GM12878 (cell line): Measurements from ENCODE around the gene LTBP3. TPM values are rescaled to one million over a fixed set of nuclear protein-coding genes. Genes with fewer than 3 reads are reported as not detected.
A peak's percentile ranks its signal among the peaks of the same experiment; 100 is the strongest.

Source experiments
- ATAC-seq: fragments of 200-7000 bp; cut with Tn5 transposase; 3 replicates; pipeline ENCODE4 v1.9.1; 2020; ENCODE audit warnings: mild to moderate bottlenecking, moderate library complexity
- BruUV-seq: library from RNA; stranded (reverse); fragments of 400-500 nt; replicated peaks from 2 replicates; lab custom pipeline; 2021; lab: Mats Ljungman, UMichigan
- CTCF ChIA-PET: fragments of 300-600 bp; sonication (Branson Sonifier 250); formaldehyde crosslinking; extraction: SDS; loops from one replicate; lab custom pipeline; 2021; ENCODE audit warnings: inconsistent platforms; lab: Yijun Ruan, JAX
- POLR2A ChIA-PET: fragments of 350-600 bp; formaldehyde crosslinking; extraction: SDS; loops from one replicate; lab custom pipeline; 2021; ENCODE audit warnings: inconsistent platforms; lab: Charles Lee
- RAD21 ChIA-PET: fragments of 300-600 bp; sonication (Branson Sonifier 250); formaldehyde crosslinking; loops from one replicate; lab custom pipeline; 2023; ENCODE audit warnings: antibody characterized with exemption; ENCODE audit not compliant: unreplicated experiment; lab: Charles Lee
- SMC1A ChIA-PET: fragments of 300-600 bp; sonication (Branson Sonifier 250); formaldehyde crosslinking; loops from one replicate; lab custom pipeline; 2023; ENCODE audit not compliant: unreplicated experiment, uncharacterized antibody; lab: Charles Lee
- DNase-seq: peaks from one replicate; pipeline ENCODE4 v3.0.0-alpha.2; 2011; ENCODE audit warnings: low read depth, low spot score
- FAIRE-seq: peaks from 3 replicates; lab custom pipeline; 2011; peaks lifted over from hg19 to GRCh38; lab: Jason Lieb, UNC
- H2AFZ ChIP-seq: 2 replicates; pipeline ENCODE4 v1.6.0; 2011; ENCODE audit warnings: low read depth, low read length, control low read depth; ENCODE audit not compliant: control insufficient read depth
- H3K27ac ChIP-seq: 2 replicates; pipeline ENCODE4 v1.5.1; 2011; ENCODE audit warnings: control low read depth; ENCODE audit not compliant: control insufficient read depth, insufficient read depth
- H3K27me3 ChIP-seq, 2 experiments: replicated peaks in 1 of 2; 2 replicates each; pipeline versions ENCODE4 v1.6.0 to v1.6.1; 2011; ENCODE audit warnings: low read length in 1 of 2; ENCODE audit not compliant: control insufficient read depth in 2 of 2, insufficient read depth in 2 of 2
- H3K36me3 ChIP-seq, 2 experiments: 2 replicates each; pipeline ENCODE4 v1.5.1; 2011; ENCODE audit warnings: low read length in 1 of 2; ENCODE audit not compliant: control insufficient read depth in 2 of 2, insufficient read depth in 2 of 2
- H3K4me1 ChIP-seq: 2 replicates; pipeline ENCODE4 v1.6.1; 2011; ENCODE audit warnings: mild to moderate bottlenecking, low read length, moderate library complexity, mixed read lengths; ENCODE audit not compliant: control insufficient read depth, insufficient read depth
- H3K4me2 ChIP-seq: 2 replicates; pipeline ENCODE4 v1.6.0; 2011; ENCODE audit warnings: control low read depth; ENCODE audit not compliant: control insufficient read depth, insufficient read depth
- H3K4me3 ChIP-seq: fragments of 200-600 bp; sonication (generic); 2 replicates; pipeline ENCODE4 v1.5.1; 2016
- H3K79me2 ChIP-seq: 2 replicates; pipeline ENCODE4 v1.6.0; 2011; ENCODE audit warnings: low read length; ENCODE audit not compliant: control insufficient read depth, insufficient read depth
- H3K9ac ChIP-seq: 2 replicates; pipeline ENCODE4 v1.8.0; 2011; ENCODE audit warnings: low read length, control low read depth, mixed read lengths; ENCODE audit not compliant: control insufficient read depth, insufficient read depth
- H3K9me3 ChIP-seq: replicated peaks from 3 replicates; pipeline ENCODE4 v1.5.1; 2011; ENCODE audit warnings: mild to moderate bottlenecking, low read length; ENCODE audit not compliant: control insufficient read depth, insufficient read depth
- H4K20me1 ChIP-seq: 2 replicates; pipeline ENCODE4 v1.6.0; 2011; ENCODE audit not compliant: control insufficient read depth, insufficient read depth
- IRF3 ChIP-seq: fragments of 450-650 bp; IDR thresholded peaks from 2 replicates; pipeline ENCODE4 v1.6.1; 2014; ENCODE audit warnings: mild to moderate bottlenecking
- NFXL1 ChIP-seq: fragments of 450-650 bp; IDR thresholded peaks from 2 replicates; pipeline ENCODE4 v1.6.1; 2017; ENCODE audit warnings: antibody characterized with exemption, mild to moderate bottlenecking, borderline replicate concordance
- RELB ChIP-seq: fragments of 450-650 bp; IDR thresholded peaks from 2 replicates; pipeline ENCODE4 v1.6.1; 2017; ENCODE audit warnings: low read depth, mild to moderate bottlenecking, moderate library complexity
- RFX5 ChIP-seq: IDR thresholded peaks from 2 replicates; pipeline ENCODE4 v1.6.1; 2011; ENCODE audit warnings: low read depth, low read length, improper control_type of control experiment
- ZNF384 ChIP-seq: IDR thresholded peaks from 2 replicates; pipeline ENCODE4 v1.6.1; 2012; ENCODE audit warnings: low read depth, mild to moderate bottlenecking, low read length, improper control_type of control experiment, borderline replicate concordance
- ZNF622 ChIP-seq: fragments of 450-650 bp; IDR thresholded peaks from 2 replicates; pipeline ENCODE4 v1.6.1; 2017; ENCODE audit warnings: mild to moderate bottlenecking, inconsistent platforms
- WGBS: methylation state at CpG from one replicate; pipeline ENCODE4 v1.1.6; 2016; ENCODE audit warnings: low lambda C conversion rate; ENCODE audit not compliant: insufficient replicate concordance, insufficient coverage; ENCODE audit errors: missing lambda C conversion rate; 5-methylcytosine and 5-hydroxymethylcytosine counted together
- in situ Hi-C: fragments of 300-500 bp; cut with MboI; formaldehyde crosslinking; loops from 9 replicates; pipeline ENCODE4 v1.14.3; 2018; ENCODE audit warnings: mixed read lengths
- intact Hi-C: fragments of 100-400 bp; cut with micrococcal nuclease; formaldehyde crosslinking; loops from one replicate; pipeline ENCODE4 v1.14.2; 2022; ENCODE audit not compliant: unreplicated experiment
- polyA plus RNA-seq, 11 experiments: library from polyadenylated mRNA; depleted of rRNA in 4 of 11; unstranded in 6 of 11; stranded (reverse) in 5 of 11; fragments of >200 nt; fragmentation: Nextera tagmentation in 4 of 11; fragmentation: Illumina TruSeq in 1 of 11; extraction: Ambion mirVana in 4 of 11; extraction: Trizol in 1 of 11; gene quantifications; 1 replicate in 1 of 11; 2 replicates in 10 of 11; pipeline versions ENCODE4 v1.2.1 to v1.2.3, GENCODE V29; 2011 to 2016; ENCODE audit warnings: inconsistent platforms in 2 of 11, missing spikeins in 2 of 11, low read depth in 1 of 11
- total RNA-seq, 4 experiments: library from RNA; depleted of rRNA in 3 of 4; stranded (reverse); fragments of >200 nt in 3 of 4; fragmentation: Illumina TruSeq in 1 of 4; extraction: Trizol in 1 of 4; gene quantifications; 2 replicates each; pipeline versions ENCODE4 v1.2.1 to v1.2.3, GENCODE V29; 2013 to 2021
- TF ChIP-seq, protein P1 (sequence below): fragments of 450-650 bp; conservative IDR thresholded peaks from 2 replicates; pipeline ENCODE4 v1.6.1; 2017; ENCODE audit warnings: mild to moderate bottlenecking, moderate library complexity

Gene LTBP3
- total and polyA plus RNA-seq, 10 of the 15 experiments (the other 5 are each of a cell fraction or from before 2014, with no cell fraction given): 2.2 to 12.2 (median 6.2) TPM; not detected in 2

DNA sequence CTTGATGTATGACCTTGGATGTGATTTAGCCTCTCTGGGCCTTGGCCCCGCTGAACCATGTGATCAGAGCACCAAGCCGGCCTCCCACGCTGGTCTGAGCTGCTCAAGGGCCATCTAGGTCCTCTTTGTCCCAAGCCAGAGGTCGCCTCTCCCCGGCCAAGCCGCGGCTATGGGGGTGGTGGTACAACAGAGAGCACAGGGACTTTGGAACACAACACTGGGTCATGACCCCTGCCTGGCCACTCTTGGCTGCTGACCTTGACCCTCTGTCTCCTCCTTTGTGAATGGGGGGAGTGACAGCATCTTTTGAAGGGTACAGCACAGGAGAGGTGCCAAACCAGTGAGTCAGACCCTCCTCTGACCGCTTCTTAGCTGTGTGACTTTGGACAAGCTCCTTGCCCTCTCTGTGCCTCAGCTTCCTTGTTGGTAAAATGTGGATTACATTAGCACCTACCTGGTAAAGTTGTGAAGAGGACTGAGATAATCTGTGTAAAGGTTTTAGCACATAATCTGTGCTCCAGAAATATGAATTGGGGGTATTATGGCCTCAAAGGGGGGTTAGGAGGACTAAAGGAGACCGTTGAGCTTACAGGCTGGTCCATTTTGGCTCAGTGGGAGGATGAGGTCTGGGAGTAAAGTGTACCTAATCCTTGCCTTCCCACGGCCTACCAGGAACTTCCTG is 28.5 kb downstream of the LTBP3 start:
- no peak for DNase-seq
- POLR2A ChIA-PET: interaction anchor here (1.0 kb wide), 1 partner anchor 11 kb away, joined by 3 read pairs; no protein-coding TSS in a partner anchor
- RAD21 ChIA-PET: no interaction called here
- Histone ChIP-seq H3K4me1 (peaks cover 6% of the 10 kb centered on the region), H3K79me2 (peaks cover 15% of the 10 kb centered on the region), H3K4me2 (no peak overlapping the region), H3K9me3 (no peaks in the 10 kb centered on the region), H3K36me3 (peaks cover 9 to 33% of the 10 kb centered on the region in 2 experiments), H3K9ac (no peak overlapping the region), H3K27me3 (no peaks in the 10 kb centered on the region), H4K20me1 (no peaks in the 10 kb centered on the region)
- in situ Hi-C loops (no loop called here), intact Hi-C loops (no loop called here)
- CTCF ChIA-PET: interaction anchor here (0.9 to 2.7 kb wide), 3 partner anchors 9 to 19 kb away, joined by 3 to 16 read pairs (median 4); no protein-coding TSS in a partner anchor
- WGBS: 86% methylated on average over 10 of the region's 10 CpGs
- no peak for FAIRE-seq
- SMC1A ChIA-PET: no interaction called here
- TF ChIP-seq NFXL1 (0 out of 2 replicates have a peak, but pooled peaks have one; percentile 38), ZNF622 (no peak)
- TF ChIP-seq, all 136 proteins: peak for 1
- ATAC-seq: no peak
- Histone ChIP-seq H2AFZ (no peak overlapping the region), H3K27ac (no peak overlapping the region), H3K4me3 (no peak overlapping the region)
- no TSS peak for BruUV-seq

- SMC1A ChIA-PET: no interaction called here
- CTCF ChIA-PET: no interaction called here
- TF ChIP-seq IRF3: no peak
- TF ChIP-seq RFX5: no peak
- no peak for TF ChIP-seq RELB
- TF ChIP-seq ZNF384: no peak
- TF ChIP-seq, protein P1, sequence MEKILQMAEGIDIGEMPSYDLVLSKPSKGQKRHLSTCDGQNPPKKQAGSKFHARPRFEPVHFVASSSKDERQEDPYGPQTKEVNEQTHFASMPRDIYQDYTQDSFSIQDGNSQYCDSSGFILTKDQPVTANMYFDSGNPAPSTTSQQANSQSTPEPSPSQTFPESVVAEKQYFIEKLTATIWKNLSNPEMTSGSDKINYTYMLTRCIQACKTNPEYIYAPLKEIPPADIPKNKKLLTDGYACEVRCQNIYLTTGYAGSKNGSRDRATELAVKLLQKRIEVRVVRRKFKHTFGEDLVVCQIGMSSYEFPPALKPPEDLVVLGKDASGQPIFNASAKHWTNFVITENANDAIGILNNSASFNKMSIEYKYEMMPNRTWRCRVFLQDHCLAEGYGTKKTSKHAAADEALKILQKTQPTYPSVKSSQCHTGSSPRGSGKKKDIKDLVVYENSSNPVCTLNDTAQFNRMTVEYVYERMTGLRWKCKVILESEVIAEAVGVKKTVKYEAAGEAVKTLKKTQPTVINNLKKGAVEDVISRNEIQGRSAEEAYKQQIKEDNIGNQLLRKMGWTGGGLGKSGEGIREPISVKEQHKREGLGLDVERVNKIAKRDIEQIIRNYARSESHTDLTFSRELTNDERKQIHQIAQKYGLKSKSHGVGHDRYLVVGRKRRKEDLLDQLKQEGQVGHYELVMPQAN: no peak
- TF ChIP-seq, all 136 proteins: peak for 0
- ChIA-PET RAD21 (no interaction called here), POLR2A (no interaction called here)
- H3K36me3 ChIP-seq: peaks cover 9 to 33% of the 10 kb centered on the region in 2 experiments
- H3K79me2 ChIP-seq: peaks cover 15% of the 10 kb centered on the region
- in situ Hi-C loops (no loop called here), intact Hi-C loops (no loop called here)
- H2AFZ ChIP-seq: no peak overlapping the region
- BruUV-seq: no TSS peak
- H3K4me2 ChIP-seq: no peak overlapping the region
- no peaks in the 10 kb centered on the region for H3K27me3 ChIP-seq
- H3K9ac ChIP-seq: no peak overlapping the region
- peaks cover 13% of the 10 kb centered on the region for H3K4me1 ChIP-seq
- no peak overlapping the region for H3K27ac ChIP-seq
- FAIRE-seq (no peak), ATAC-seq (no peak), DNase-seq (no peak)
- H3K9me3 ChIP-seq: no peaks in the 10 kb centered on the region
- H4K20me1 ChIP-seq: no peaks in the 10 kb centered on the region
- WGBS: 95% methylated on average over 12 of the region's 12 CpGs
- H3K4me3 ChIP-seq: no peak overlapping the region
Observed at GRCh38 chr11:65528819-65529350, 29.3 kb downstream of the LTBP3 start.
